HG02623 (cell line): Measurements from ENCODE around the gene GNAT2.

Experiments
- ATAC-seq: cut with Tn5 transposase; IDR thresholded peaks from one replicate; pipeline ENCODE4 v1.9.1; 2021; ENCODE audit warnings: moderate library complexity; ENCODE audit not compliant: unreplicated experiment

The GNAT2 gene

DNA sequence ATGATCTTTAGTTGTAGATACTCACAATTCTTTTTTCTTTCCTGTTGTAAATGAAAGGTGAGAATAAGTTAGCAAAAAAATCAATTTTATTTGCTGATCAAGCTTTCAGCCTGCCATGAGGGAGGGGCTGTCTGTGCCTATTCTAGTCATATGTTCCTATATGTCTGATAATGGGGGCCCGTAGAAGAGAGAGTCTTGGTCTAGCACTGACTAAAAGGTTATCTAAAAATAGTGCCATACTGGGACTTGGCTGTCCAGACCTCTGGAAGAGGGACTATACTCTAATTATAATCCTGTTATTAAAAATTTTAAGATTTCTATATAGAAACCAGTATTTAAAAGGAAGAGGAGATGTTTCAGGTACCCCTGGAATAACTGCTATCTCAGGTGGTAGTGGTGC is 52.4 kb downstream of the GNAT2 start:
- no peak for ATAC-seq

- no peak for ATAC-seq
Measured at GRCh38 chr1:109565241-109565640, 54.2 kb downstream of the GNAT2 start.

GRCh38 chr1:109564194-109564878 is 55.1 kb downstream of the GNAT2 start:
- ATAC-seq: no peak

DNA sequence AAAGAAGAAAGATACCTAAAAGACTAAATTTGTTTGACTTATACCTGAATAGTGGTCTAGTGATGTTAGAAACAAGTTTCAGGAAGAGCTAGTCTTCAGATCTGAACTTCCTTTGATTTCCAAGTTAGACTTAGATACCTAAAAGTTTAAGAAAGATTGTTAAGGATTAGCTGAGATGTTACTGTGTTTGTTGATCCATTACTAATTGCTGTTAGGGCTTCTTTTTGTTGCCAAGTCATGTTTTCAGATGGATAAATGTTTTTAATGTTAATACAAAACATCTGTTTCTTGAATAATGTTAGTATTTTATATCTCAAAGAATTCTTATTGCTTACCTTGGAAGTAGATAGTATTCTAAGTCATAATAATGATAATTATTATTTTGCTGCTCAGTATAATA is 59.4 kb downstream of the GNAT2 start:
- ATAC-seq: no peak

- no peak for ATAC-seq
Measured at GRCh38 chr1:109557520-109557919, 61.9 kb downstream of the GNAT2 start.

GRCh38 chr1:109556563-109556962 is 62.9 kb downstream of the GNAT2 start:
- no peak for ATAC-seq
